Measurements from ENCODE around the gene HIRA.

The HIRA gene

GRCh38 chr22:19431649-19432132 is at the start of gene HIRA:
Gene HIRA (minus strand): TSS chr22:19431733. CDS start chr22:19431476, 257 bp downstream.
- DNase-seq (ENCODE audit: low read depth in 2 of 2, low spot score in 1 of 2): peak; percentile 69

- DNase-seq (ENCODE audit: low read depth in 2 of 2, low spot score in 1 of 2): no peak
Observed at GRCh38 chr22:19480789-19481188, 49.3 kb upstream of the HIRA start.

GRCh38 chr22:19480173-19480568 is 48.6 kb upstream of the HIRA start:
- no peak for DNase-seq (ENCODE audit: low read depth in 2 of 2, low spot score in 1 of 2)

GRCh38 chr22:19479355-19480172 is 48.0 kb upstream of the HIRA start, which contains the start of gene CDC45:
Gene CDC45 (plus strand): TSS chr22:19479920. CDS start chr22:19479969, 49 bp downstream.
- peak; percentile 86 for DNase-seq (ENCODE audit: low read depth in 2 of 2, low spot score in 1 of 2)

GRCh38 chr22:19478901-19479354 is 47.4 kb upstream of the HIRA start, which contains the start of gene UFD1:
Gene UFD1 (minus strand): TSS chr22:19479193. CDS start chr22:19479085, 108 bp downstream.
- peak; percentile 36 to 64 for DNase-seq (ENCODE audit: low read depth in 2 of 2, low spot score in 1 of 2)

- no peak for DNase-seq (ENCODE audit: low read depth in 2 of 2, low spot score in 1 of 2)
Observed at GRCh38 chr22:19478045-19478900, 46.7 kb upstream of the HIRA start.

GRCh38 chr22:19477321-19478044 is 46.0 kb upstream of the HIRA start:
- DNase-seq (ENCODE audit: low read depth in 2 of 2, low spot score in 1 of 2): no peak

GRCh38 chr22:19476023-19476422 is 44.5 kb upstream of the HIRA start:
- no peak for DNase-seq (ENCODE audit: low read depth in 2 of 2, low spot score in 1 of 2)

- DNase-seq (ENCODE audit: low read depth in 2 of 2, low spot score in 1 of 2): no peak
Observed at GRCh38 chr22:19473578-19473977, 42.0 kb upstream of the HIRA start.

GRCh38 chr22:19472233-19472632 is 40.7 kb upstream of the HIRA start:
- no peak for DNase-seq (ENCODE audit: low read depth in 2 of 2, low spot score in 1 of 2)

GRCh38 chr22:19471572-19471971 is 40.0 kb upstream of the HIRA start:
- no peak for DNase-seq (ENCODE audit: low read depth in 2 of 2, low spot score in 1 of 2)

GRCh38 chr22:19470010-19470409 is 38.5 kb upstream of the HIRA start:
- DNase-seq (ENCODE audit: low read depth in 2 of 2, low spot score in 1 of 2): no peak

- DNase-seq (ENCODE audit: low read depth in 2 of 2, low spot score in 1 of 2): no peak
Observed at GRCh38 chr22:19469421-19469820, 37.9 kb upstream of the HIRA start.

GRCh38 chr22:19467912-19468311 is 36.4 kb upstream of the HIRA start:
- no peak for DNase-seq (ENCODE audit: low read depth in 2 of 2, low spot score in 1 of 2)

- DNase-seq (ENCODE audit: low read depth in 2 of 2, low spot score in 1 of 2): no peak
Observed at GRCh38 chr22:19466848-19467752, 35.6 kb upstream of the HIRA start.

GRCh38 chr22:19466126-19466716 is 34.7 kb upstream of the HIRA start:
- DNase-seq (ENCODE audit: low read depth in 2 of 2, low spot score in 1 of 2): no peak

GRCh38 chr22:19464975-19465374 is 33.4 kb upstream of the HIRA start:
- no peak for DNase-seq (ENCODE audit: low read depth in 2 of 2, low spot score in 1 of 2)

GRCh38 chr22:19464546-19464945 is 33.0 kb upstream of the HIRA start:
- no peak for DNase-seq (ENCODE audit: low read depth in 2 of 2, low spot score in 1 of 2)
